Astrocyte of the spinal cord (primary cell): ENCODE measurements around the gene TRABD2A.
A peak's percentile ranks its signal among the peaks of the same experiment; 100 is the strongest.

ENCODE experiments used
- DNase-seq: peaks from one replicate; pipeline ENCODE4 v3.0.0; 2011; ENCODE audit warnings: low read depth, low spot score
- H3K4me3 ChIP-seq: 2 replicates; pipeline ENCODE4 v1.5.1; 2011; ENCODE audit warnings: low read depth, mild to moderate bottlenecking, low read length, moderate library complexity
- in situ Hi-C: cut with HindIII; loops from 2 replicates; pipeline ENCODE4 v1.10.0; 2017; ENCODE audit warnings: low sequenced_read_pairs
- TF ChIP-seq, protein P1 (sequence below): IDR thresholded peaks from 2 replicates; pipeline ENCODE4 v1.5.1; 2012; ENCODE audit warnings: low read depth, mild to moderate bottlenecking, low read length, inconsistent platforms

Gene TRABD2A

DNA sequence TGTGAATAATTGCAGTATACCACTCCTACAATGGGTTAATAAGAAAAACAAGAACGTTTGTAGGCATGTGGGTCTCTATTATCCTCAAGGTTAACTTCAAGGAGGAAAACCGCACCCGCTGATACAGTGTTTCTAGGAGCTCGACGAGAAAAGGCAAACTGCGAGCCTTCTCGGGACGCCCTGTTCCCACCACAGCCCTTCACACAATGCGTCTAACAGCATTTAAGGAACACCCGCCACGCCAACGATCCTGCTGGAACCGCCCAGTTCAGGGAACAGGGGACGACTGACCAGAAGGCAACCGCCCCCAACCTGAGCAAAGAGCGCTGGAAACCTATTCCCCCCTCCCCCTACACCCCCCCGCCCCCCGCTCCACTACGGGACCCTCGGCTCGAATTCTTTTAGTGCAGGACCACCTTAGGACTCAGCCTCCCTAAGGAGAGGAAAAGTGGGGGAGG is 23.9 kb upstream of the TRABD2A start:
- in situ Hi-C loops: no loop called here
- TF ChIP-seq, protein P1, sequence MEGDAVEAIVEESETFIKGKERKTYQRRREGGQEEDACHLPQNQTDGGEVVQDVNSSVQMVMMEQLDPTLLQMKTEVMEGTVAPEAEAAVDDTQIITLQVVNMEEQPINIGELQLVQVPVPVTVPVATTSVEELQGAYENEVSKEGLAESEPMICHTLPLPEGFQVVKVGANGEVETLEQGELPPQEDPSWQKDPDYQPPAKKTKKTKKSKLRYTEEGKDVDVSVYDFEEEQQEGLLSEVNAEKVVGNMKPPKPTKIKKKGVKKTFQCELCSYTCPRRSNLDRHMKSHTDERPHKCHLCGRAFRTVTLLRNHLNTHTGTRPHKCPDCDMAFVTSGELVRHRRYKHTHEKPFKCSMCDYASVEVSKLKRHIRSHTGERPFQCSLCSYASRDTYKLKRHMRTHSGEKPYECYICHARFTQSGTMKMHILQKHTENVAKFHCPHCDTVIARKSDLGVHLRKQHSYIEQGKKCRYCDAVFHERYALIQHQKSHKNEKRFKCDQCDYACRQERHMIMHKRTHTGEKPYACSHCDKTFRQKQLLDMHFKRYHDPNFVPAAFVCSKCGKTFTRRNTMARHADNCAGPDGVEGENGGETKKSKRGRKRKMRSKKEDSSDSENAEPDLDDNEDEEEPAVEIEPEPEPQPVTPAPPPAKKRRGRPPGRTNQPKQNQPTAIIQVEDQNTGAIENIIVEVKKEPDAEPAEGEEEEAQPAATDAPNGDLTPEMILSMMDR: no peak
- peak overlapping the region; percentile 86 for H3K4me3 ChIP-seq
- DNase-seq: peak; percentile 80

GRCh38 chr2:84904151-84904550 is 23.3 kb upstream of the TRABD2A start:
- peak overlapping the region; percentile 86 for H3K4me3 ChIP-seq
- TF ChIP-seq, protein P1: no peak
- DNase-seq: no peak
- in situ Hi-C loops: no loop called here

DNA sequence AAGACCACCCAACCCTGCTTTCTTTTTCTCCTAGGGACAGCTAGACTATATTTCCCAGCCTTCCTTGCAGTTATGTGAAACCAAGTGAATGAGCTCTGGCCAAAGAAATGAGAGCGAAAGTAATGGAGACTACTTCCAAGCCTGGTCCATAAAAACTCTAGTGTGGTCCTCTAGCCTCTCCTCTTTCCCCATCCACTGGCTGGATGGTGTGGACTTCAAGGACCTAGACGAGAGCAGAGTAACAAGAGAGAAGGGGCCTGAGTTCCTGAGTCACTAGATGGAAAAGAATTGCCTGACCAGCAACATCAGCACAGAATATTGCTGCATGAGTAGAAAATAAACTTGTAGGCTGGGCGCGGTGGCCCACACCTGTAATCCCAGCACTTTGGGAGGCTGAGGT is 21.6 kb upstream of the TRABD2A start:
- in situ Hi-C loops: no loop called here
- TF ChIP-seq, protein P1: no peak
- DNase-seq: no peak
- no peak overlapping the region for H3K4me3 ChIP-seq

DNA sequence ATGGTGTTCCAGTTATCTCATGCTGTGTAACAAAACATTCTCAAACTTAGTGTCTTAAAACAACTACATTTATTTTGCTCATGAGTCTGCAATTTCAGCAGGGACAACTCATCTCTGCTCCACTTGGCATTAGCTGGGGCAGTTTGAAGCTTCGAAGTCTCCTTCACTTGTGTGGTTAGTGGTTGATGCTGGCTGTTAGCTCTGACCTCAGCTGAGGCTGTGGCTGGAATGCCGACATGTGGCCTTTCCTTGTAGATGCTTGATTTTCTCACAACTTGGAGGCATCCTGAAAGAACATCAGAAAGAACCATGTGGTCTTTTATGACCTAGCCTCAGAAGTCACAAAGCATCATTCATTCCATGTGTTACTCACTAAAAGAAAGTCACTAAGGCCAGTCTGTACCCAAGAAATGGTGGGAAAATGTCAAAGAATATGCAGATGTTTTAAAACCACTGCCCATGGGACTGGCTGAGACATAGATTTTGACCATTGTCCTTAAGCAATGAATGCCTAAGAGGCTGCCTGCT is 20.8 kb upstream of the TRABD2A start:
- no peak overlapping the region for H3K4me3 ChIP-seq
- peak; percentile 96 for DNase-seq
- in situ Hi-C loops: no loop called here
- TF ChIP-seq, protein P1: no peak

GRCh38 chr2:84900971-84901370 is 20.1 kb upstream of the TRABD2A start:
- in situ Hi-C loops: no loop called here
- H3K4me3 ChIP-seq: no peak overlapping the region
- DNase-seq: no peak
- TF ChIP-seq, protein P1: no peak

DNA sequence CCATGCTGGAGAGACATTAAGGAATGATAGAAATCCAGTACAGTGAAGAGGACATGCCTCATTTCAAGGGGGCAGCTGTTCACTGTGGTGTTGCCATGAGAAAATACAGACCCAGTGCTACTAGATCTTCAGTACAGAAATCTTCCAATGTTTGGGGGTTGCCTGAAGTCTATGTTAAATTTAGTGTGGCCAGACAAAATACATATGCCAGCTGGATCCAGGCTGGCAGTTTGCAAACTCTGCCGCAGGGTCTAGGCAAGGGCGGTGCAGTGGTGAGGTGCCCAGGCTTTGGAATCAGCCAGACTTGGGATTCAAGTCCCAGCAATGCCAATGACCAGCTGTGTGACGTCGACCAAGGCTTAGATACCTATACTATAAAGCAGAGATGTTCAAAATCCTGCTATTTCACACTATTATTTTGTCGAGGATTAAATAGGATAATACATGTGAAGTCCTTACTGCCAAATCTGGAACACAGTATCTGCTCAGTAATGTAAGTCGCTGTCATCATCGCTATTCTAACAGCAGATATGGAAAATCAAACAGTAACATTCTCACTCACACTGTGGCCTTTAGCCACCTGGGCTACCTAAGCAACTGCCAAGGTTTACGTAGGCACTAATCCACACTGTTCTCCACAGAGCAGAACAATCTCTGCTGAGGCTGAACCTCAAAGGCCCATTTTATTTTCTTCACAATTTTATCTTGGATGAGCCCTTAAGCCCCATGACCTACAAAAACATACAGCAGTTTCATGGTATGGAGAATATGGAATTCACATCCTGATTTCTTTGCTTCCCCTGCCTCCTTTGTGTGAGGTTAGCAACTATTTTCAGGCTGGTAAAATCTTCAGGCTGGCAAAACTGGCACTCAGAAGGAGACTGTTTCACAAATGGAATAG is 18.7 kb upstream of the TRABD2A start:
- DNase-seq: no peak
- in situ Hi-C loops: no loop called here
- TF ChIP-seq, protein P1: no peak
- no peak overlapping the region for H3K4me3 ChIP-seq
